ENCODE measurements around the gene KCNIP4.

Gene KCNIP4

DNA sequence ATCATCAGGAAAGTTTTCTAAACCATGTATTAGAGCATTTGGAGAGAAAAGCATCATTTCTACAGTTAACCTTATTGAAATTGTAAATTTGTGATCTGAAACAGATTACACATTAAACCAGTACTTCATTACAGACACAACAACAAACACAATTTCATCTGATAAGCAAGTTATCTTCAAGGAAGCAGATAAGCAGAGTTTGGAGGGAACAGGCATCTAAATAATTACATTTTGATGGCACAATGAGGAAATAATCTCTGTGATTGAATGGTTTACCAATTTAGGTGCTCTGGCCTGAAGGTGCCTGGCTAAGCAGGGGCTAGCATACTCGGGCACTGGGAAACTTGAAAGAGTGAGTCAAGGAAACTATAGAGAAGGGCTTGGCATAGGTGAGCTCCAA, 628.5 kb downstream of the KCNIP4 start:
- no peak for DNase-seq

DNA sequence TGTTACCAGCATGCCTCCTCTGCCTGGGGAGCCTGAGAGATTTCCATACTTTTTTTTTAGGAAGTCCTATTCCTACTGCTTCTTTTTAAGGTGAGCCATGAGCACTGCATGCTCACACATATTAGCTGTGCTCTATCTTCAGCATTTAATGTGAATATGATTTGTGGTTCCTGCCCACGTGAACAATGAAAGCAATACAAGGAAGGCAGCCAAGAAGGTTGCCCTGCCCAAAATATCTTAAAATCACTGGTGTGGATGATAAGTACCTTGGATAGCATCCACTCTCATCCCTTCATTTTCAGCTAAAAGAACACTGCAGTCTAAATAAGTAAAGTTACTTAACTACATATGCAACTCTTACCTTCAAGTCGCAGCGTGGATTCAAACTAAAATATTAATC, 640.9 kb downstream of the KCNIP4 start:
- DNase-seq = no peak

DNA sequence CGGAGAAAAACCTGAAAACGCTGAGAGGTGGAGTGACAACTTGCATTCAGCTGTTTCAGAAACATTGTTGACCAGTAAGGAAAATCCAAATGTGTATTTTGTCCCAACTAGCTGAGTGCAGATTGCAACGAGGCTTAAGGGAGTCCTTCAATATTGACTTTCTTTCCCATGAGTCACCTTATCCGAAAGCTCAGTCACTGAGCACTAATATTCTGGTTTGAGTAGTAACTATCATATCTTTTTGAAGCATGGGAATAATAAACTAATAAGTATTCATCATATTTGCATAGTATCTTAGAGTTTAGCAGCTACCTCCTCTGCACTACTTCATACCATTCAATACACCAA, 644.1 kb downstream of the KCNIP4 start:
- DNase-seq = no peak

DNA sequence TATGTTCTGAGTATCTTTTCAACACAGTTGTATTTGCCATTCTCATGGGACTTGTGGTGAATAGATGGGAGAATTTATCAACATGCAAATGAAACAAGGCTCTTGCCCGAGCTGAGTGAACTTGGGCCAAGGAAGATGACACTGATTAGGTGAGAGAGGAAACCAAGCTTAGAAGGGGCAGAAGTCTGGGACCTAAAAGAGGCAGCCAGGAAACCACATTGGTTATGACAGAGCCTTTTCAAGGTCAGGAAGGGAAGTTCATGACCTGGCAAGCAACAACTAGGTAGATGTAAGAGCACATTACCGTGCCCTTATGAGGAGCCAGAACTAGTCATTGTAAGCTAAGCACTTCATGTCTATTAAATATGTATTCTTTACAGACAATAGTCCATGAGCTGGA, 658.0 kb downstream of the KCNIP4 start:
- DNase-seq = no peak

DNA sequence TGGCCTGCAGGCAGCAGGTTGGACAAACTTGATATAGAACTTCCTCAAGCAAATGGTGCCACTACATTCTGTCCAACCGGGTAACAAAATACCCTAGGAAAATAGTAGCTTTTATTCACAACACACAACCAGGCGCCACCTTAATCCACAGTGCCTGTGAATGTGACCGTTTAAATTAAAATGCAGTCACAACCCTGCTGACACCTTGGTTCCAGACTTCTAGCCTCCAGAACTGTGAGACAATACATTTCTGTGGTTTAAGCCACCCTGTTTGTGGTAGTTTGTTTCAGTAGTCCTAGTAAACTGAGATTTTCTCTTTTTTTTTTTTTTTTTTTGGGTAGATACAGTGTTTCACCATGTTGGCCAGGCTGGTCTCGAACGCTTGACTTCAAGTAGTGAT, 672.5 kb downstream of the KCNIP4 start:
- no peak for DNase-seq

DNA sequence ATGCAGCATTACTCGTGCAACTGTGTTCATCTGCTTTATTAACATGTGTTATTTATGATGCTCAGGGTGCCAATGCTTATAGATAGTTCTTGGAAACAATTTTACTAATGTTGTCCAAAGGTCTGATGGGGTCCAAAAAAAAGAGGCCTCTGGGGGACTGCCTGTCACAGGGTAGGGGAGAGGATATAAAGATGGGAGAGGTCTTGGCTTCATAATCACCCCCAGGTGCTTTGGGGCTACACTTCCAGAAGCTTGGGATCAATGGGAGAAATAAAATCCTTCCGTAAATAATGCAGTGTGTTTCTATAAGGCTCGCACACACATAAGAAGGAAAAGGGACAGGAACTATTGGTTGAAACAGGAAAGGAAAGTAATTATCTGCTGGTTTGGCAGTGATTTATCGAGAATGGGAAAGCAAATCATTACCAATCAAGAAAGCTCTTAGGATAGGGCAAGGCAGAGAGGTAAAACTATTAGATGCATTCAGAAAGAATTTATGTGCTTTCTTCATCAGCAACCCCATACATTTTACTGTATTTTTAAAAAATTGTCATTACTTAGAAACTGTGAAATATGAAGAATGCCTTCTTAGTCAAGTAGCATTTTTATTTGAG, 677.0 kb downstream of the KCNIP4 start:
- DNase-seq = no peak

DNA sequence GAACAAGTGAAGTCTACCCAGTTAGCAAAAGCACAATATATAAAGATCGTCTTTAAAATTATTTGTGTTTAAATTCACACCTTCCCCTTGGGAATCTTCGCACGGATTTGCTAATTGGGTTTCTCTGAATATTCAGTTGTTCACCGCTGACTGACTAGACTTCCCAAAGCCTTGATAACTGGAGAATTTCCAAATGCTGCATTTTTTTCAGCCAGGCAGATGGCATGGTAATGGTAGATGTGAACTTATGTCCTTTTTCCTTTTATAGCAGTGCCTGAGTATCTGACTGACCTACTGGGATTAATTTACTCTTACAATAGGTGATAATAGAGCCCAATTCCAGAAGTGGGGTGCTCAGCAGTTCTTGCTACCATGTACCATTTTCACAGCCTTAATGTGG, 700.2 kb downstream of the KCNIP4 start:
- DNase-seq = no peak

DNA sequence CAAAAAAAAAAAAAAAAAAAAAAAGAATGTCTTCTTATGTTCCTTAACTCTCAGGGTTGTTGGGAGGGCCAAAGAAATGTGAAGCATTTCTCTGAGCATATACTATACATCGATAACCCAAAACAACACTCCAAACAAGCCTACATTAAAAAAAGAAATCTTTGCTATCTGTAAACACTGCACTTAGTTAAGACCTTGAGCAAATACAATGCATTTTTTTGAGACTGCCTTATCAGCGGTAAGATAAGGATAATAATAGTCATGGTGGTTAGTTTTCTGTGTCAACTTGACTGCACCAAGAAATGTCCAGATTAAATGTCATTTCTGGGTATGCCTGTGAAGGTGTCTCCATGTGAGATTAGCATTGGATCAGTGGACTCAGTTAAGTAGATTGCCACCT, 706.4 kb downstream of the KCNIP4 start:
- DNase-seq = no peak

DNA sequence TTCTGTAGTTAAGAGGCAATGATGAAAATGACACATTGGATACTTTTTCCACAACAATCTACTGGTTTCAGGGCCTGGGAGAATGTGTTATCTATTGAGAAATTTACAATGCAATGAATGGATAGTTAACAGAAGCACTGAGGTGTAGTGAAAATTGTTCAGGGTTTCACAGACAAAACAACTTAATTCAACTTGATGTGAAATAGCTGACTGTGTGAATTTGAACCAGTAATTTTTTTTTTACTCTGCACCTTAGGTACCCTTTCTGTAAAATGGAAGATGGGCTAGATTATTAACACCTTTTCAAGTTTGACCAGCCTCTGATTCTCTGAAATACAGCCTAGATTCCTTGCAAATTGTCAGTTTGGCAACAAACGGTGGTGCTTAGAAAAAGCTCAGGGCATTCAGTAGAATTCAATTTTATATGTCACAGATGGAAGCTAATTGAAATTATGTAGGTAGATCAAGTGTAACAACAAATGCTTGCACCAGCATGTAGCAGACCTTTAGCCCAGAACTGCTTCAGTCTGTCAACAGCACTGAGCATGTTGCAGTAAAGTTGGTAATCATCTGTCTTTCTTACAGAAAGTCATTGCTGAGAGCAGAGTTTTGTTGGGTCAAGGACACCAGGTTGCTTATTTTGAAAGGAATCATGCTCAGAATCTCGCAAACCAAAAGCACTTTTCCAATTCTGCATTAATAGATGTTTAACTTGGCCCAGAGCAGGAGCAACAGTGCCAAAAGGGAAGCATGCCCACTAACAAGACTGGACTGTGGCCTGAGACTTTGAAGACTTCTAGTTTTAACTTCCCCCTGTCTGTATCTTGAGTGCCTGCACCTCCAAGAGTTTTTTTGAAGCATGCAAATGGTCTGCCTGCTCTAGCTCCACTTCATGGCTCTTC, 721.7 kb downstream of the KCNIP4 start:
- no peak for DNase-seq

DNA sequence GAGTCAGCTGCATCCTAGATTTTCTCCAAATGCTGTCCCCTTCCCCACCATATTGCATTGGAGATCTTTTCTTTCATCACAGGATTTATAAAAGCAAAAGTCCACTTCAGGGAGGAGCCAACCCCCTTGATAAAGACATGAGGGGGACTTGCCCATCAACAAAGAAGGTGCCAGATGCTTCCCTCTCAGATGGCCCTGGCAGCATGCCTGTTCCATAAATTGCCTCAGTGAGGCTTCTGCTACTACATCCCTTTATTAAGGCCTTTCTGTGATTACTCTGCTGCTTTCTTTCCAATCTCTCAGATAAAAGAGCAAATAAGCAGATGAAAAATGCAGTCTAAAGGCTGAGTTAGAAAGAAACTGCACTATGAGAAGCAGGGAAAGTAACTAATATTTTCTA, 736.7 kb downstream of the KCNIP4 start:
- DNase-seq = no peak

DNA sequence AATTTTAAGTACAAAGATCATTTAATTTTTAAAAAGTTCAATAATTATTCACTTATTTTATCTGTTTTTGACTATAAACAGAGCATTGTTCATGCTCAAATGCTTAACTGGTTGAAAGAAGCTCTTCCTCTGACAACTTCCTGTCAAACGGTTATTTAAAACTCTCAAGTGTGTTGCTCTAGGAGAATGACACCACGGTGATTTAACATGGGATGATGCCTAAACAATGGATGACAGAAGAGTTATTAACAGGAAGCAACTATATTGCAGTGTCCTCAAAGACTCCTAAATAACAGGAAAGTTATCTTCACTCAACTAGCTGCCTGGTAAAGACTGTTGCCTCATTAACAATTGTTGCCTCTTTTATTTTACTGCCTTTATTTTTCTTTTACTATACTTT, 738.7 kb downstream of the KCNIP4 start:
- DNase-seq = no peak

DNA sequence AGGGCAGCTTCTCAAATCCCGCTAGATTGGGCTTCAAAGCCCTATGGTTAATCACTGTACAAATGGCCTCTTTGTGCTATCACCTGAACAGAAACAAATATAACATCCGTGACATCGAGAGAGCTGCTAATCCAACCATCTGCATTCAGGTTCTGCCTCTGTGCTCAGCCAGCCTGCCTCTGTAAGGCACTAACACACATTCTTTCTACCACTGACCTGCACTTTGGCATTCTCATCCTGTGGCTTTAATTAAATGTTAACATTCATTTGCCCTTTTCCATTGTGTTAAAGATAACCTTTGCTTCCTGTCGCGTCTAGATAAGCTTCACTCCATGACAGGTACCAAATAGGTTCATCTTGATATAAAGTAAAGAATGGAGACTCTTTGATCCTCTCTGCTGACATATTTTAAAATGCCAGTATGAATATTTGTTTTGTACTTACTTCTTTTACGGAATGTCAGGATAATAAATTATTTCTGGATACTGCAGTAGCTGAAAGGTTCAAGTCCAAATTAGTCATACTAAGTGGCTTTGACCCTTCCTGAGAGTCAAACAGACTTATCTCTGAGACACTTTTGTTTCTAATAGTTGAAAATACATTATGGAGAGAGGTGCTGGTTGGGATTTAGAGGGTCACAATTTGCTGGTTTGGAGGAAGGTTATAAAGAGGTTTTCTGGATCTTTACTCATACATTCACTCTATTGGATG, 742.6 kb downstream of the KCNIP4 start:
- DNase-seq = no peak

DNA sequence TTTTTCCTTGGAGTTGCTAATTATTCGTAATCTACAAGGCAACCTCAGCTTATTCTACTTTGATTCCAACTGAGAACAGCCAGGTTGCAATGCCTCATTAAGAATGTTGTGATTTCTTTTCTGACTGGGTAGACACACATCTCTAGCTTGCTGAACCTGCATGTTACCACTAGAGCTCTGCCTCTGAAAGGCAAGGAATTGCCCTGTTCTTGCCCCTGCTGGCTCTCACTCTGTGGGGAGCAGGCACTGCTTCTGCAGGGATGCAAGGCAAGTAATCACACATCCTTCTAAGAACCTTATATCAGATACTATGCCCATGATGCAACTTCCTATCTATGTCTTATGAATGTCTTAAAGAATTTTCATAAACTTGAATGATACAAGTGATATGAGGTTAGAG, 745.2 kb downstream of the KCNIP4 start:
- no peak for DNase-seq

DNA sequence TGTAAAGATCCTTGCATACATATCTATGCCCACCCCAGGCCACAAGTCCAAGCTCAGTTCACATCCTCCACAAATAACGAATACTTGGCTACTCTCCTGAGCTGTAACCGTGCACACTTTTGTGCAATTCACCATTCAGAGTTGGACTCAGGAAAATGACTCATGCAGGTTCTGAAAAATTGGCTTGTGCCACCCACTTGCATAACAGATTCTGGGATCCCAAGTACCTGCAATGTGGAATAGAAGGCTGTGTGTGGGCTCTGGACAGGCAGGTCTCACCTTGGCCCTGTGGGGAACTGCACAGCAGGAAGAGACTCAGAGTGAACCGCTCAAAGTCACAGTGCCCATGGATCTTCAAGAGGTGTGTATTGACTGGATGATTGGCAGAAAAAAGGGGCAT, 745.6 kb downstream of the KCNIP4 start:
- DNase-seq = no peak

DNA sequence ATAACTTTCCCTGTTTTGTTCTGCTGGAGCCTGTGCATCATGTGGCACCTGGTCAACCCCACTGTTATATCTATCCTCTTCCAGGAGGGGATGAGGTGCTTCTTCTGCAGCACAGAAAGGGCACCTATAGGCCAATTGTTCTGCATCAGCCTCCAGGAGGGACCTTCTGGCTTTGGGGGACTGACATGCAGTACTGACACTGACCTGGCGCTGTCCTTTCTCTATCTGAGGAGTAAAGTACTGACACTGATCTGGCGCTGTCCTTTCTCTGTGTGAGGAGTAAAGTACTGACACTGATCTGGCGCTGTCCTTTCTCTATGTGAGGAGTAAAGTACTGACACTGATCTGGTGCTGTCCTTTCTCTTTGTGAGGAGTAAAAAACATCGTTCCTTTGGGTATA, 749.9 kb downstream of the KCNIP4 start:
- no peak for DNase-seq

DNA sequence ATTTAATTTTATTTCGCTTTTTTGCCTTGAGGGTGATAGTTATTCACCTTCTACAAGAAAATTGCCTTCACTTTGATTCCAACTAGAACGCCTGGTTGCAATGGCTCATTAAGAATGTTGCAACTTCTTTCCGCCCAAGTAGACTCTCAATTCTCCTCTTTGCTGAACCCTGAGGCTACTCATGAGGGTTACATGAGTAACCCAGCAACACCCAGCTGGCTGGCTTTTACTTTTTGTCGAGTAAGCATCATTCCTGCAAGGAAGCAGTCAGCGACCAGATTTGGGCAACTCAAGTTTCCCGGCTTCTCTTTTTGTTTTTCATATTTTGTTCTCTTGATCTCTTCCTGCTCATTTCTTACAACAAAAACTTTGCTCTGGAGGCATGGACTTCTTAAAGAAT, 752.9 kb downstream of the KCNIP4 start:
- no peak for DNase-seq

DNA sequence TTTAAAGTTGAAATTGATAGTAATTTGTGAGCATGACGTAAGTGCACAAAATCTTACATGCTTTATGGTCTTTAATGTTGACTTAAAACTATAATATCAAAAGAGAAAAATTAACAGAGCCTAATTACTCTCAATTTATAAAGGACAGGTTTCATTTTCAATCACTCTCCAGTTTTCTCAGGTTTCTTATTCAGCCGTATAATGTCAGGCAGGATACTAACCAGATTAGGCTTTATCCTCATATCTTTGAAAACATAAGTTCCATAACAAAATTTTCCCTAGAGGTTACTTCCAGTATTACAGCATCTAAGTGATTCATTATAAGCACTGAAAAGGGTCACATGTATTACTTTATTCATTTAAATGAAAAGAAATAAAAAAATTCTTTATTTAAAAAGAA, 756.2 kb downstream of the KCNIP4 start:
- no peak for DNase-seq

DNA sequence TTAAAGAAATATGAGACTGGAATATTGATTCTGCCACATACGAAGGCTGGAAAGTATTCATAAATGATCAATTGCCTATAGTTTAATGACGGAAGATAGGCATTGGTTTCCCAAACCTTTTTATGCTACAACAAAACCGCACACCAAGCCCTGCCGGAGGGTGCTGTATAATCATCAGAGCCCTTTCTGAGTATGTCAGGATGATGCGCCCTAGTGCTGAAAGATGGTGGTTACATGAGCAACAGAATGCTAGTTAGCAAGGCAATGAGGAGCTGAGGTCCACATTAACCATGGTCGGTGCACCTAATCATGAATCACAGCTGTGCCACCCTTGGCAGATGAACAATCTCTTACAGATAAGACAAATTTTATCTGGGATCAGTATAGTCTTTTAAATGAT, 757.3 kb downstream of the KCNIP4 start:
- DNase-seq = no peak

DNA sequence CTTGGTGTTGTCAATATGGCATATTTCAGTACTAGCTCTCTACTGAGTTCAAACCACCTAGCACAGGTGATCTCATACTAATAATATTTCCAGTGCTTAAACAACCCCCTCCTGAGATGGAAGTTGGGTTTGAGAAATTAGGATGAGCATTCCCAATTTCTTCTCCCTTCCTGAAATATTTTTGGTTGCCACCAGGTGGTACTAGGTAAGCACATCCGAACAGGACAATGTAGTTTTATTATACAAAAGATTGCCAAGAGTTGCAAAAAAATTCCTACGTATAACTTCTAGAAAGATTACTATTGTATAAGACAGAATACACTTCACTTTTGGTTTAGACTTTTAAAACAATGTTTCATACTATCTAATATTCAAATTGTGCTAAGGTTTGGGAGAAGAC, 763.8 kb downstream of the KCNIP4 start:
- no peak for DNase-seq

DNA sequence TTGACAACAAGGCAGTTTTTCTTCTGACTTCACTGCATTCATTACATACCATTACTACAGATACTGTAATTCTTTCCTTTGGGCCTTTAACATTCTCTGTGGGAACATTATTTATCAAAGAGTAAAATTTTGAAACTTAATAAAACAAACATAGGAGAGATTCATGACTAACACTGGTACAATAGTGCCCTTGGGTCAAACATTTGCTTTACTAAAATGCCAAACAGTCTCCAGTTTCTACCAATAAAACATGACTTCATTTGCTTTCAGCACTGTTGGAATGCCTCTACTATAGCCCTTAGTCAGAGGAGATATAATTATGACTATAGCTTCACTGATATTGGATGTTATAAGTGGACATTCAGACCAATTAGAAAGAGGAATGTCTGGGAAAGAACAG, 766.9 kb downstream of the KCNIP4 start:
- DNase-seq = no peak

DNA sequence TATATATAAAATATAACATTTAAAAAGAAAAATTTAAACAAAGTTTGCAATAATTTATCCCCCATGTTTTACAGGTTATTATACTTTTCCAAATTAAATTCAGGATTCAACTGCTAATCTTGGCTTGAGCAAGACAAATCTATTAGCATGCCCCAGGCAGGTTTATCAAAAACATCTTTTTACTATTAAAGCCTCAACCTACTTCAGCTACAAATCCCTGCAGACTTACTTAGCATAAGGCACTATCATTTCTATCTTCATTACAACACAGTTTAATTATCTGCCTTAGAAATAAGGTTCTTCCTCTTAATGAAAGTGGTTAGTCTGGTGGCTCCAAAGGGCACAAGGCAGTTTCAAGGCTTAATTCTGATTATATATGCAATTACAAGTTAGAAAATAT, 770.7 kb downstream of the KCNIP4 start:
- no peak for DNase-seq

DNA sequence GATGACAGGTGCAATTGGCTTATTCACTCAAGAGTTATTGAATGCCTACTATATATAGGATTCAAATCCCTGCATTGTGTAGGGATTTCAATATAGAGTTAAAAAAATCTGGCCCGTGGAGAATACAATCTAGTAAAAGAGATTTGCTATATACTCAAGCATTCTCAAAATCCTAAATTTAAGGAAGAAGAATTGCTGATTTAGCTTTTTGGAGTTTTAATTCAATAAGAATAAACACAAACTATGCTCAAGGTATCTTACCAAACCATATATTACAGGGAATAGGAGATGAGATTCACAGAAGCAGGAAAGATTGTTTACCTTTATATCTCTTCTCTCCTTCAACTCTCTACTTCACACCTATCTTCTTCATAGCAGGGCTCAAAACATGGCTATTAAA, 771.5 kb downstream of the KCNIP4 start:
- no peak for DNase-seq

DNA sequence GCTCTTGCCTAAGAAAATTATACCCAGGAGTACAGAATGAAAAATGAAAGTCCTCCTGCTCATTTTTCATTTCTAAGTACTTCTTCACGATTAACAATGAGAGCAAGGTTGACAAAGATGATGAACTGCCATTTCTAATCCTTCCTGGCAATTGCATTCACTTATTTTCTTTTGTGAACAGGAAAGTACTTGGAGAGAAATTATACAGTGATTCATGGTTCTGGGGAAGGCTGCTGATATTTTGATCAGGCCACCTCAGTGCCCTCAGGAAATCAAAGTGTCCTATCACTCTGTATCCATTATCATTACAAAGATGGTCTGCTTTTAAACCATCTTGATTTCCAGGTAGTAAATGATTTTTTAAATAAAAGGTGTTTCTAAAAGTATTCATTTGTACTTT, 780.9 kb downstream of the KCNIP4 start:
- no peak for DNase-seq

DNA sequence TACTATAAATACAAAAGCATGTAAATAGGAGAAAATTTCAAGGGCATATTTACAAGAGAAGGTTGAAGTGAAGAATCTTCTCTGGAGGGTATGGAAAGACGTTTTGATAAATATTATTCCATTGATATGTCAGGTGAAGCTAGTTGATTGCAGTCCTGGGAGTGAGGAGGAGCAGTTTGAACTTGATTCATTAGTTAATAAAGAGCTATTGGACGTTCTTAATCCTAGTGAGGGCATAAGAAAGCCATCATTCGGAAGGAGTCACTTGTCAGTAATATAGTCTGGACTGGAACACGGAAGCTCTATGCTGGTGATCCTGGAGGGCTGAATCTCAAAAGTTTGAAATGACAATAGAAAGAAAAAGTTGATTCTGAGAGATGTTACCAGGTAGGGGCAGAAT, 793.2 kb downstream of the KCNIP4 start:
- no peak for DNase-seq

Measured in stimulated activated CD4-positive, alpha-beta T cell treated with anti-CD3 and anti-CD28 coated beads, Interleukin-2, amount 100 ng/mL, for 24 hours (primary cell).